HCT116 (cell line): Measurements from ENCODE around the gene GAL. TPM values are rescaled to one million over a fixed set of nuclear protein-coding genes. Genes with fewer than 3 reads are reported as not detected.

Experiments
- ATAC-seq: fragments of 200-7000 bp; cut with Tn5 transposase; 2 replicates; pipeline ENCODE4 v1.9.1; 2020; ENCODE audit warnings: mild to moderate bottlenecking, moderate library complexity
- BruUV-seq: library from RNA; stranded (reverse); fragments of 400-500 nt; replicated peaks from 2 replicates; lab custom pipeline; 2021; lab: Mats Ljungman, UMichigan
- CTCF ChIA-PET: fragments of 300-600 bp; sonication (Branson Sonifier 250); formaldehyde crosslinking; loops from one replicate; lab custom pipeline; 2021; ENCODE audit warnings: antibody characterized with exemption; lab: Charles Lee
- POLR2A ChIA-PET: fragments of 300-600, 350-600 bp; sonication (Branson Sonifier 250); formaldehyde crosslinking; loops from one replicate; lab custom pipeline; 2021; ENCODE audit warnings: antibody characterized with exemption; lab: Charles Lee
- RAD21 ChIA-PET, 2 experiments: fragments of 300-600 bp; sonication (Branson Sonifier 250); formaldehyde crosslinking; loops; one replicate each; lab custom pipeline; 2023; ENCODE audit warnings: low total read pairs in 2 of 2; ENCODE audit not compliant: uncharacterized antibody in 2 of 2, unreplicated experiment in 2 of 2, low non-redundant PET in 1 of 2; lab: Charles Lee
- DNase-seq: peaks from one replicate; pipeline ENCODE4 v3.0.0-alpha.2; 2010; ENCODE audit warnings: low read depth, low spot score
- H2AFZ ChIP-seq: fragments of 200-600 bp; shearing (Covaris generic), sonication (generic); 2 replicates; pipeline ENCODE4 v1.6.1; 2017; ENCODE audit warnings: low read depth, mixed run types, mixed read lengths, antibody characterized with exemption, low read length; ENCODE audit not compliant: poor library complexity, severe bottlenecking
- H3K27ac ChIP-seq: 2 replicates; pipeline ENCODE4 v1.5.1; 2012; ENCODE audit warnings: low read depth, low read length
- H3K27me3 ChIP-seq: fragments of 200-600 bp; sonication (generic); 2 replicates; pipeline ENCODE4 v1.6.1; 2016; ENCODE audit warnings: mixed run types, low read length, mixed read lengths; ENCODE audit not compliant: insufficient read depth
- H3K36me3 ChIP-seq, 2 experiments: fragments of 200-500 bp in 1 of 2; fragments of 200-600 bp in 1 of 2; sonication (Bioruptor generic) in 1 of 2; sonication (generic) in 1 of 2; 2 replicates each; pipeline versions ENCODE4 v1.5.1 to v1.6.1; 2014 to 2016; ENCODE audit warnings: low read length in 2 of 2, inconsistent platforms in 1 of 2, mixed read lengths in 1 of 2, mixed run types in 1 of 2; ENCODE audit not compliant: insufficient read depth in 2 of 2, control insufficient read depth in 1 of 2
- H3K4me1 ChIP-seq, 2 experiments: fragments of 200-600 bp in 1 of 2; sonication (generic) in 1 of 2; 2 replicates each; pipeline versions ENCODE4 v1.5.1 to v1.6.1; 2012 to 2017; ENCODE audit warnings: low read length in 2 of 2, inconsistent platforms in 1 of 2, mild to moderate bottlenecking in 1 of 2, mixed read lengths in 1 of 2, mixed run types in 1 of 2, moderate library complexity in 1 of 2; ENCODE audit not compliant: insufficient read depth in 2 of 2, control insufficient read depth in 1 of 2
- H3K4me2 ChIP-seq: fragments of 200-600 bp; sonication (generic); 2 replicates; pipeline ENCODE4 v1.6.1; 2017; ENCODE audit warnings: mixed run types, low read length, mixed read lengths
- H3K4me3 ChIP-seq, 2 experiments: fragments of 200-600 bp in 1 of 2; sonication (generic) in 1 of 2; replicated peaks in 1 of 2; 2 replicates each; pipeline ENCODE4 v1.5.1; 2011 to 2016; ENCODE audit warnings: low read length in 2 of 2, control low read depth in 1 of 2, low read depth in 1 of 2, mild to moderate bottlenecking in 1 of 2, mixed read lengths in 1 of 2, mixed run types in 1 of 2
- H3K79me2 ChIP-seq: fragments of 200-600 bp; sonication (generic); 2 replicates; pipeline ENCODE4 v1.6.1; 2017; ENCODE audit warnings: mild to moderate bottlenecking, mixed run types, low read length, moderate library complexity, mixed read lengths; ENCODE audit not compliant: insufficient read depth
- H3K9ac ChIP-seq: fragments of 200-600 bp; sonication (generic); 2 replicates; pipeline ENCODE4 v1.6.1; 2016; ENCODE audit warnings: low read length, mixed read lengths
- H3K9me2 ChIP-seq: fragments of 200-600 bp; sonication (generic), shearing (Covaris generic); 2 replicates; pipeline ENCODE4 v1.6.1; 2017; ENCODE audit warnings: mixed run types, mild to moderate bottlenecking, moderate library complexity; ENCODE audit not compliant: insufficient read depth
- H3K9me3 ChIP-seq, 2 experiments: fragments of 200-500 bp in 1 of 2; fragments of 200-600 bp in 1 of 2; sonication (Bioruptor generic) in 1 of 2; sonication (generic) in 1 of 2; 2 replicates each; pipeline ENCODE4 v1.6.1; 2014 to 2017; ENCODE audit warnings: low read length in 2 of 2, mixed read lengths in 2 of 2, inconsistent platforms in 1 of 2, low read depth in 1 of 2, mild to moderate bottlenecking in 1 of 2, mixed run types in 1 of 2, moderate library complexity in 1 of 2; ENCODE audit not compliant: control insufficient read depth in 1 of 2, insufficient read depth in 1 of 2
- H4K20me1 ChIP-seq: fragments of 200-600 bp; sonication (generic), shearing (Covaris generic); 2 replicates; pipeline ENCODE4 v1.6.1; 2017; ENCODE audit warnings: mixed run types, mild to moderate bottlenecking, moderate library complexity; ENCODE audit not compliant: insufficient read depth
- CEBPB ChIP-seq: IDR thresholded peaks from 2 replicates; pipeline ENCODE4 v1.6.1; 2012; ENCODE audit warnings: low read depth
- EGR1 ChIP-seq: IDR thresholded peaks from 2 replicates; pipeline ENCODE4 v1.6.1; 2012; ENCODE audit warnings: low read depth
- EZH2 ChIP-seq: fragments of 200-600 bp; sonication (generic); IDR thresholded peaks from 2 replicates; pipeline ENCODE4 v1.6.1; 2017; ENCODE audit warnings: antibody characterized with exemption, mixed run types
- EZH2phosphoT487 ChIP-seq: fragments of 200-600 bp; IDR thresholded peaks from 2 replicates; pipeline ENCODE4 v1.6.1; 2018; ENCODE audit warnings: antibody characterized with exemption, borderline replicate concordance
- JUND ChIP-seq: IDR thresholded peaks from 2 replicates; pipeline ENCODE4 v1.6.1; 2012
- POLR2A ChIP-seq: IDR thresholded peaks from 2 replicates; pipeline ENCODE4 v1.7.0; 2011; ENCODE audit warnings: borderline replicate concordance; ENCODE audit not compliant: insufficient read depth, insufficient read length; ENCODE audit errors: extremely low read depth
- RAD21 ChIP-seq: IDR thresholded peaks from 2 replicates; pipeline ENCODE4 v1.6.1; 2012; ENCODE audit warnings: low read depth, mild to moderate bottlenecking
- SIN3A ChIP-seq: IDR thresholded peaks from 2 replicates; pipeline ENCODE4 v1.6.1; 2012; ENCODE audit warnings: low read depth
- SP1 ChIP-seq: IDR thresholded peaks from 2 replicates; pipeline ENCODE4 v1.6.1; 2012; ENCODE audit warnings: low read depth
- SRF ChIP-seq: IDR thresholded peaks from 2 replicates; pipeline ENCODE4 v1.6.1; 2012; ENCODE audit warnings: low read depth
- TCF7L2 ChIP-seq: IDR thresholded peaks from 2 replicates; pipeline ENCODE4 v1.7.0; 2011; ENCODE audit warnings: borderline replicate concordance, inconsistent platforms; ENCODE audit not compliant: insufficient read depth, insufficient read length; ENCODE audit errors: extremely low read depth
- YY1 ChIP-seq: IDR thresholded peaks from 2 replicates; pipeline ENCODE4 v1.6.1; 2011; ENCODE audit warnings: low read length, low read depth, moderate library complexity, mild to moderate bottlenecking; ENCODE audit not compliant: insufficient replicate concordance; ENCODE audit errors: extremely low read depth
- ZNF274 ChIP-seq: fragments of 200-500 bp; sonication (Bioruptor generic); IDR thresholded peaks from 2 replicates; pipeline ENCODE4 v1.6.1; 2014; ENCODE audit warnings: mild to moderate bottlenecking, low read depth, low read length, inconsistent platforms
- intact Hi-C: fragments of 100-400 bp; cut with micrococcal nuclease; formaldehyde crosslinking; loops from 2 replicates; pipeline ENCODE4 v1.10.0; 2022
- total RNA-seq: library from RNA; stranded (reverse); gene quantifications from one replicate; pipeline ENCODE4 v1.2.1, GENCODE V29; 2021; ENCODE audit not compliant: unreplicated experiment
- TF ChIP-seq, protein P1 (sequence below): IDR thresholded peaks from 2 replicates; pipeline ENCODE4 v1.6.1; 2012; ENCODE audit warnings: low read depth
- TF ChIP-seq, protein P2 (sequence below): IDR thresholded peaks from 2 replicates; pipeline ENCODE4 v1.6.1; 2012
- TF ChIP-seq, protein P3 (sequence below), 3 experiments: fragments of 200-600 bp in 1 of 3; sonication (generic) in 1 of 3; IDR thresholded peaks in 2 of 3; conservative IDR thresholded peaks in 1 of 3; 2 replicates each; pipeline ENCODE4 v1.5.1; 2012 to 2017; ENCODE audit warnings: low read depth in 2 of 3, low read length in 2 of 3, antibody characterized with exemption in 1 of 3, borderline replicate concordance in 1 of 3, control low read depth in 1 of 3, mild to moderate bottlenecking in 1 of 3, mixed read lengths in 1 of 3, mixed run types in 1 of 3, moderate library complexity in 1 of 3; ENCODE audit not compliant: insufficient read depth in 1 of 3
- TF ChIP-seq, protein P4 (sequence below): IDR thresholded peaks from 2 replicates; pipeline ENCODE4 v1.6.1; 2012

GAL gene
- total RNA-seq, 1 experiment from 2014 or later: 83.1 TPM

DNA sequence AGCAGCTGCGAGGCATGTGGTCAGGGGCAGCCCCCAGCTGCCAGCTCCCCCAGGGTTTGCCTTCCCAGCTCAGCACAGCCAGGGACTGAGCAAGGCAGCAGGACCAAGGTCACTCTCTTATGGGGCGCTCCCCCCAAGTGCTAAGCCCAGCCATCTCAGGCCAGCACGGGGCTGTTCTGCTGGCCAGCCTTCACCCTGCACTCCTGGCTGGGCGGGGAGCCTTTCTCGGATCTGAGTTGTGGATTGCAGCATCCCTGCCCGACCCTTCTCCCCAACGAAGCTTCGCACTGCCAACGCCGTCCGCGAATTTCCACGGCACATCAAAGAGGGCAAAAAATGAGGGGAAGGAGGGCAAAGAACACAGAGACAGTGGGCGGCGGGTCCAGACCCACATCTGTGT is 42.5 kb upstream of the GAL start (continued):
- TF ChIP-seq, protein P1, sequence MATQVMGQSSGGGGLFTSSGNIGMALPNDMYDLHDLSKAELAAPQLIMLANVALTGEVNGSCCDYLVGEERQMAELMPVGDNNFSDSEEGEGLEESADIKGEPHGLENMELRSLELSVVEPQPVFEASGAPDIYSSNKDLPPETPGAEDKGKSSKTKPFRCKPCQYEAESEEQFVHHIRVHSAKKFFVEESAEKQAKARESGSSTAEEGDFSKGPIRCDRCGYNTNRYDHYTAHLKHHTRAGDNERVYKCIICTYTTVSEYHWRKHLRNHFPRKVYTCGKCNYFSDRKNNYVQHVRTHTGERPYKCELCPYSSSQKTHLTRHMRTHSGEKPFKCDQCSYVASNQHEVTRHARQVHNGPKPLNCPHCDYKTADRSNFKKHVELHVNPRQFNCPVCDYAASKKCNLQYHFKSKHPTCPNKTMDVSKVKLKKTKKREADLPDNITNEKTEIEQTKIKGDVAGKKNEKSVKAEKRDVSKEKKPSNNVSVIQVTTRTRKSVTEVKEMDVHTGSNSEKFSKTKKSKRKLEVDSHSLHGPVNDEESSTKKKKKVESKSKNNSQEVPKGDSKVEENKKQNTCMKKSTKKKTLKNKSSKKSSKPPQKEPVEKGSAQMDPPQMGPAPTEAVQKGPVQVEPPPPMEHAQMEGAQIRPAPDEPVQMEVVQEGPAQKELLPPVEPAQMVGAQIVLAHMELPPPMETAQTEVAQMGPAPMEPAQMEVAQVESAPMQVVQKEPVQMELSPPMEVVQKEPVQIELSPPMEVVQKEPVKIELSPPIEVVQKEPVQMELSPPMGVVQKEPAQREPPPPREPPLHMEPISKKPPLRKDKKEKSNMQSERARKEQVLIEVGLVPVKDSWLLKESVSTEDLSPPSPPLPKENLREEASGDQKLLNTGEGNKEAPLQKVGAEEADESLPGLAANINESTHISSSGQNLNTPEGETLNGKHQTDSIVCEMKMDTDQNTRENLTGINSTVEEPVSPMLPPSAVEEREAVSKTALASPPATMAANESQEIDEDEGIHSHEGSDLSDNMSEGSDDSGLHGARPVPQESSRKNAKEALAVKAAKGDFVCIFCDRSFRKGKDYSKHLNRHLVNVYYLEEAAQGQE: no peak
- TF ChIP-seq SP1: no peak
- no peak for TF ChIP-seq CEBPB
- no peak for TF ChIP-seq POLR2A
- TF ChIP-seq TCF7L2: no peak
- TF ChIP-seq EZH2: no peak
- TF ChIP-seq EGR1: no peak
- TF ChIP-seq, protein P2, sequence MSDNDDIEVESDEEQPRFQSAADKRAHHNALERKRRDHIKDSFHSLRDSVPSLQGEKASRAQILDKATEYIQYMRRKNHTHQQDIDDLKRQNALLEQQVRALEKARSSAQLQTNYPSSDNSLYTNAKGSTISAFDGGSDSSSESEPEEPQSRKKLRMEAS: no peak
- no peak for TF ChIP-seq YY1
- TF ChIP-seq EZH2phosphoT487: no peak

DNA sequence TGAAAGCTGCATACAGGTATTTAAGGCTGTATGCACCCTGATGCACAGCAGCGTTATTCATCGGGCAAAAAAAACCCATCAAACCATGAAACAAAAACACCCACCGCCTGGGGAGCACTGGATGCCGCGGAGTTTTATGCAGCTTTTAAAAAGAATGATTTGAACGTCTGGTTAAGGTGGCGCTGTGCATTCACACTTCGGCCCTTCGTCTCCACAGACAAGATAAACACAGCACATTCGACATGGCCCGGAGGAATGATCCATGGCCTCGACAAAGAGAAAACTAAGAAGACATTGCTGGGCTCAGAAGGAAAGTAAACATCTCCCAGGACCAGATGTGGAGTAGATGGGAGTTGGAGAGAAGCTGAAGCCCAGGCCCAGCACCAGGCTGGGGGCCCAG is 40.8 kb upstream of the GAL start:
- POLR2A ChIA-PET: no interaction called here
- no peak overlapping the region for H3K27ac ChIP-seq
- H2AFZ ChIP-seq: peak overlapping the region; percentile 29
- no peak overlapping the region for H3K4me3 ChIP-seq
- H3K9me2 ChIP-seq: no peaks in the 10 kb centered on the region
- H3K4me1 ChIP-seq: no peaks in the 10 kb centered on the region
- no peak overlapping the region for H3K9ac ChIP-seq
- TF ChIP-seq RAD21 (peak; percentile 57), CEBPB (no peak), ZNF274 (no peak), SP1 (no peak), EGR1 (no peak), JUND (no peak), SIN3A (no peak), SRF (no peak)
- TF ChIP-seq, protein P3, sequence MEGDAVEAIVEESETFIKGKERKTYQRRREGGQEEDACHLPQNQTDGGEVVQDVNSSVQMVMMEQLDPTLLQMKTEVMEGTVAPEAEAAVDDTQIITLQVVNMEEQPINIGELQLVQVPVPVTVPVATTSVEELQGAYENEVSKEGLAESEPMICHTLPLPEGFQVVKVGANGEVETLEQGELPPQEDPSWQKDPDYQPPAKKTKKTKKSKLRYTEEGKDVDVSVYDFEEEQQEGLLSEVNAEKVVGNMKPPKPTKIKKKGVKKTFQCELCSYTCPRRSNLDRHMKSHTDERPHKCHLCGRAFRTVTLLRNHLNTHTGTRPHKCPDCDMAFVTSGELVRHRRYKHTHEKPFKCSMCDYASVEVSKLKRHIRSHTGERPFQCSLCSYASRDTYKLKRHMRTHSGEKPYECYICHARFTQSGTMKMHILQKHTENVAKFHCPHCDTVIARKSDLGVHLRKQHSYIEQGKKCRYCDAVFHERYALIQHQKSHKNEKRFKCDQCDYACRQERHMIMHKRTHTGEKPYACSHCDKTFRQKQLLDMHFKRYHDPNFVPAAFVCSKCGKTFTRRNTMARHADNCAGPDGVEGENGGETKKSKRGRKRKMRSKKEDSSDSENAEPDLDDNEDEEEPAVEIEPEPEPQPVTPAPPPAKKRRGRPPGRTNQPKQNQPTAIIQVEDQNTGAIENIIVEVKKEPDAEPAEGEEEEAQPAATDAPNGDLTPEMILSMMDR (IDR thresholded peaks at IDR 0.05 in 2 of 3, conservative IDR thresholded peaks at IDR 0.05 in 1 of 3; ENCODE audit: borderline replicate concordance in 1 of 3, insufficient read depth in 1 of 3, low read depth in 2 of 3, low read length in 2 of 3): peak in 2 of 3 experiments; percentile 7 to 41; a peak in 1 of 6 replicates
- TF ChIP-seq, protein P4, sequence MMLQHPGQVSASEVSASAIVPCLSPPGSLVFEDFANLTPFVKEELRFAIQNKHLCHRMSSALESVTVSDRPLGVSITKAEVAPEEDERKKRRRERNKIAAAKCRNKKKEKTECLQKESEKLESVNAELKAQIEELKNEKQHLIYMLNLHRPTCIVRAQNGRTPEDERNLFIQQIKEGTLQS: no peak
- CTCF ChIA-PET: interaction anchor here (0.7 to 2.3 kb wide), 4 partner anchors 33 to 180 kb away, joined by 3 to 11 read pairs (median 3); no protein-coding TSS in a partner anchor
- no peaks in the 10 kb centered on the region for H3K79me2 ChIP-seq
- intact Hi-C loops: no loop called here
- H3K27me3 ChIP-seq: no peaks in the 10 kb centered on the region
- H3K4me2 ChIP-seq: no peak overlapping the region
- no TSS peak for BruUV-seq
- peak; percentile 67 for ATAC-seq
- peaks cover 5 to 6% of the 10 kb centered on the region in 2 experiments; a peak in 2 of 4 replicates for H3K9me3 ChIP-seq
- peak; percentile 8 for DNase-seq
- RAD21 ChIA-PET: interaction anchor here (0.6 to 1.2 kb wide), 2 partner anchors 129 to 155 kb away, joined by 3 to 6 read pairs; no protein-coding TSS in a partner anchor
- H4K20me1 ChIP-seq: no peaks in the 10 kb centered on the region
- no peaks in the 10 kb centered on the region for H3K36me3 ChIP-seq
